Muscle layer of duodenum (tissue), 2 donors: ENCODE data around the gene ZNF750.

Source experiments
- H3K27ac ChIP-seq: one replicate; pipeline ENCODE4 v1.7.0; 2013; ENCODE audit warnings: mild to moderate bottlenecking, low read length
- H3K27me3 ChIP-seq: one replicate; pipeline ENCODE4 v1.7.0; 2013; ENCODE audit warnings: low read depth, mild to moderate bottlenecking, control low read depth, low read length
- H3K36me3 ChIP-seq, 2 donors: one replicate each; pipeline ENCODE4 v1.7.0; 2013; ENCODE audit warnings: low read length in 2 of 2, control low read depth in 1 of 2, mild to moderate bottlenecking in 1 of 2; ENCODE audit not compliant: insufficient read depth in 2 of 2, control insufficient read depth in 1 of 2
- H3K4me1 ChIP-seq, 2 donors: one replicate each; pipeline ENCODE4 v1.7.0; 2013; ENCODE audit warnings: low read length in 2 of 2, mild to moderate bottlenecking in 2 of 2, control low read depth in 1 of 2, moderate library complexity in 1 of 2; ENCODE audit not compliant: insufficient read depth in 2 of 2, control insufficient read depth in 1 of 2
- H3K4me3 ChIP-seq, 2 donors: one replicate each; pipeline ENCODE4 v1.7.0; 2013; ENCODE audit warnings: low read length in 2 of 2, low read depth in 1 of 2, mild to moderate bottlenecking in 1 of 2
- H3K9me3 ChIP-seq, 2 donors: one replicate each; pipeline ENCODE4 v1.7.0; 2013; ENCODE audit warnings: low read length in 2 of 2, control low read depth in 1 of 2, mild to moderate bottlenecking in 1 of 2; ENCODE audit not compliant: control insufficient read depth in 1 of 2
- donor health status: healthy.

ZNF750 gene

DNA sequence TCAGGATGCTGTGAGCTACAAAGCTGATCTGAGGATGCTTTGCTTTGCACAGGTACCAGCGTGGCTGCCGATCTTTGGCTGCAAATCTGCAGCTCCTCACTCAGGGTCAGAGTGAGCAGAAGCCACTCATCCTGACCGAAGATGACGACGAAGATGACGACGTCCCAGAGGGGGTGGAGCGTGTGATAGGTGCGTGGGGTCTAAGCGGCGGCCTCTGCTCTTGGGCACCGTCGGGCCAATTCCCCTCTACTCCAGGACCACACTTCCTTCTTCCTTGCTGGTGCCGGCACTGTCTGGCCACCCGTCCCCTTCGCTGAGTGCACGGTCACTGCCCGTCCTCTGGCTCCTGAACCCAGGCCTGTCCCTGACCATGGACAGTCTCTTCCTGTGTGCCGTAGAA is 34.0 kb downstream of the ZNF750 start:
- H3K27ac ChIP-seq = no peak overlapping the region
- peaks cover 0 to 2% of the 10 kb centered on the region in 2 donors for H3K4me1 ChIP-seq
- H3K36me3 ChIP-seq = peaks cover 0 to 33% of the 10 kb centered on the region in 2 donors

GRCh38 chr17:82805254-82805653 is 34.6 kb downstream of the ZNF750 start:
- peaks cover 0 to 2% of the 10 kb centered on the region in 2 donors for H3K4me1 ChIP-seq
- no peaks in the 10 kb centered on the region for H3K27me3 ChIP-seq
- H3K27ac ChIP-seq = no peak overlapping the region

More for the DNA sequence above, 34.0 kb downstream of the ZNF750 start:
- Histone ChIP-seq H3K27me3 (no peaks in the 10 kb centered on the region), H3K9me3 (no peaks in the 10 kb centered on the region), H3K4me3 (no peak overlapping the region)

GRCh38 chr17:82804442-82805191 is 35.2 kb downstream of the ZNF750 start:
- Histone ChIP-seq H3K36me3 (peaks cover 5 to 33% of the 10 kb centered on the region in 2 donors), H3K27ac (no peak overlapping the region), H3K9me3 (no peaks in the 10 kb centered on the region), H3K4me1 (peaks cover 0 to 2% of the 10 kb centered on the region in 2 donors), H3K27me3 (no peaks in the 10 kb centered on the region), H3K4me3 (no peak overlapping the region)

More at GRCh38 chr17:82805254-82805653, 34.6 kb downstream of the ZNF750 start:
- Histone ChIP-seq H3K36me3 (peaks cover 5 to 34% of the 10 kb centered on the region in 2 donors), H3K9me3 (no peaks in the 10 kb centered on the region), H3K4me3 (no peak overlapping the region)

GRCh38 chr17:82803606-82804005 is 36.2 kb downstream of the ZNF750 start:
- Histone ChIP-seq H3K4me1 (peaks cover 0 to 2% of the 10 kb centered on the region in 2 donors), H3K36me3 (peaks cover 5 to 31% of the 10 kb centered on the region in 2 donors), H3K27ac (no peak overlapping the region), H3K27me3 (no peaks in the 10 kb centered on the region), H3K9me3 (no peaks in the 10 kb centered on the region), H3K4me3 (no peak overlapping the region)

DNA sequence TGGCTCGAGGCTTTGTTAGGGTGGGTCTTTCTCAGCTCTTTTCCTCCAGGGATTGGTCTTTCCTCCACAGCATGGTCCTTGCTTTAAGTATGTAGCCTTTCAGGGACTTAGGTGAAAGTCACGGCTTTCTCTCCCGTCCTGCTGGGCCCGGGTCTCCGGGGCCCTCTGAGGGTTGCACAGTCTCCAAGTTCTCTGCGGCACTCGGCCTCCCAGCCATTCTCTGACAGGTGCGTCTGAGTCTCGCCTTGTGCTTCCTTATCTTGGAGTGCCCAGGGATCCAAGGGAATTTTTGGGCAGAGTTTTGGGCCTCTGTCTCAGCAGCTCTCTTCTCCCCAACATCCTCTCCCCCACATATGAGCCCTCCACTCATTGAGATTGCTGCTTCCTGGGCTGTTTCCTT is 36.6 kb downstream of the ZNF750 start:
- no peaks in the 10 kb centered on the region for H3K9me3 ChIP-seq
- H3K4me3 ChIP-seq = no peak overlapping the region
- no peak overlapping the region for H3K27ac ChIP-seq
- H3K36me3 ChIP-seq = peaks cover 5 to 31% of the 10 kb centered on the region in 2 donors
- H3K27me3 ChIP-seq = no peaks in the 10 kb centered on the region
- peaks cover 0 to 2% of the 10 kb centered on the region in 2 donors for H3K4me1 ChIP-seq

GRCh38 chr17:82802075-82802780 is 37.6 kb downstream of the ZNF750 start:
- H3K36me3 ChIP-seq = peaks cover 5 to 26% of the 10 kb centered on the region in 2 donors
- H3K27me3 ChIP-seq = no peaks in the 10 kb centered on the region
- H3K27ac ChIP-seq = no peak overlapping the region
- peaks cover 0 to 2% of the 10 kb centered on the region in 2 donors for H3K4me1 ChIP-seq
- H3K9me3 ChIP-seq = no peaks in the 10 kb centered on the region
- no peak overlapping the region for H3K4me3 ChIP-seq

GRCh38 chr17:82801377-82801970 is 38.3 kb downstream of the ZNF750 start:
- no peak overlapping the region for H3K27ac ChIP-seq
- peaks cover 0 to 2% of the 10 kb centered on the region in 2 donors for H3K4me1 ChIP-seq
- no peak overlapping the region for H3K4me3 ChIP-seq
- no peaks in the 10 kb centered on the region for H3K27me3 ChIP-seq
- peaks cover 5 to 20% of the 10 kb centered on the region in 2 donors for H3K36me3 ChIP-seq
- H3K9me3 ChIP-seq = no peaks in the 10 kb centered on the region

GRCh38 chr17:82800885-82801284 is 38.9 kb downstream of the ZNF750 start:
- Histone ChIP-seq H3K9me3 (no peaks in the 10 kb centered on the region), H3K4me1 (no peaks in the 10 kb centered on the region), H3K4me3 (no peak overlapping the region), H3K27me3 (no peaks in the 10 kb centered on the region), H3K27ac (no peak overlapping the region), H3K36me3 (peaks cover 5 to 15% of the 10 kb centered on the region in 2 donors)

DNA sequence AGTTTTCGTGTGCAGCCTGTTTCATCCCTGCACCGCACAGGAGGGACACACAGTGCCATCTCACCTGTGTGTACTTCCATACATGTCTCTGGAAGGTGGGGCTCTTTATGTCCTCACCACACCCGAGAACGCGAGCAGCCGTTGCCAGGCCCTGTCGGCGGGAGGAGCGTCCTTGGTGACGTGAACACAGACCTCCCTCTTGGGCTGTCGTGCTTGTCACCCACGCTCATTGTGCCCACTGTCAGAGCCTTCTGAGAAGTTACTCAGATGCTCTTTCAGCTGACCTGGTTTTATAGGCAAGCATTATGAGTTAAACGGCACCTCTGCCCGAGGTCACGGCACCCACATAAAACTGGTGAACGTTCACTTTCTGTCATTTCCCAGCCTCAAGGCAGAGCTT is 40.2 kb downstream of the ZNF750 start:
- Histone ChIP-seq H3K4me3 (no peak overlapping the region), H3K36me3 (peaks cover 5 to 14% of the 10 kb centered on the region in 2 donors), H3K4me1 (peaks cover 0 to 3% of the 10 kb centered on the region in 2 donors), H3K27me3 (no peaks in the 10 kb centered on the region), H3K27ac (no peak overlapping the region), H3K9me3 (no peaks in the 10 kb centered on the region)

DNA sequence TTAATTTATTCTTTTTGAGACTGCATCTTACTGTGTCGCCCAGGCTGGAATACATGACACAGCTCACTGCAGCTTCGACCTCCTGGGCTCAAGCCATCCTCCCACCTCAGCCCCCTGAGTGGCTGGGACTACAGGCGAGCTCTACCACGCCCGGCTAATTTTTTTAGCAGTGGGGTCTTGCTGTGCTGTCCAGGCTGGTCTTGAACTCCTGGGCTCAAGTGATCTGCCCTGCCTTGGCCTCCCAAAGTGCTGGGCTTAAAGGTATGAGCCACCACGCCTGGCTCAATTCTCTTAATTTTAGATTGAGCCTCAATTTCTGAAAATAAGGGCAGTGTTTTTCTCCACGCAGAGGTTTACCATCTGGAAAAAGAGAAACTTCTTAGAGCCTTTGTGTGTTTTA is 41.1 kb downstream of the ZNF750 start:
- Histone ChIP-seq H3K4me3 (no peak overlapping the region), H3K36me3 (peaks cover 5 to 14% of the 10 kb centered on the region in 2 donors), H3K27ac (no peak overlapping the region), H3K4me1 (peaks cover 0 to 11% of the 10 kb centered on the region in 2 donors), H3K27me3 (no peaks in the 10 kb centered on the region), H3K9me3 (no peaks in the 10 kb centered on the region)

DNA sequence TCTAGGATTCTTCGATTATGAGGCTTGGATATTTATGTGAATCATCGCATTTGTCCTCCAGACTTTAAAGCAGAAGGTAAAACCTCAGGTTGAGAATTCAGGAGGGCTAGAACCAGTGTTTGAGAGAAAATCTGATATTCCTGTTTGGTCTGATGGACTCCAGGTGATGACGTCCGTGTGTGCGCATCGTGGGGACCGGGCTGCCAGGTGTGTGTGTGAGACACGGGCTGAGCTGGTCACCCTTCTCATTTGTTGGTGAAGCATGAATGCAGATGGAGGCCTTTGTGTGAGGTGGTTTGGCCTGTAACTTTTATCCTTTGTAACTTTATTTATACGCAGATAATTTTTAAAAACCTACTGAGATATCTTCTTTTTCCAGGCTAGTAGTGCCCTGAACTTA is 42.8 kb downstream of the ZNF750 start:
- no peaks in the 10 kb centered on the region for H3K9me3 ChIP-seq
- H3K4me3 ChIP-seq = no peak overlapping the region
- H3K27ac ChIP-seq = no peak overlapping the region
- H3K4me1 ChIP-seq = peaks cover 0 to 18% of the 10 kb centered on the region in 2 donors
- H3K36me3 ChIP-seq = peaks cover 5 to 14% of the 10 kb centered on the region in 2 donors
- H3K27me3 ChIP-seq = no peaks in the 10 kb centered on the region
